GM12872 (cell line): ENCODE measurements around the gene RUNX2.

Source experiments
- CTCF ChIP-seq: IDR thresholded peaks from 3 replicates; pipeline ENCODE4 v1.5.1; 2011; ENCODE audit warnings: low read depth, mild to moderate bottlenecking, low read length, moderate library complexity; ENCODE audit not compliant: insufficient read depth

RUNX2 gene

GRCh38 chr6:45675634-45676033 lies 347.5 kb downstream of the RUNX2 start:
- TF ChIP-seq CTCF: no peak

- no peak for TF ChIP-seq CTCF
These were observed 348.2 kb downstream of the RUNX2 start for GRCh38 chr6:45676380-45676779.

- TF ChIP-seq CTCF: no peak
These were observed 349.5 kb downstream of the RUNX2 start for GRCh38 chr6:45677381-45678284.

- TF ChIP-seq CTCF: no peak
These were observed 350.1 kb downstream of the RUNX2 start for GRCh38 chr6:45678285-45678607.

- no peak for TF ChIP-seq CTCF
These were observed 351.0 kb downstream of the RUNX2 start for GRCh38 chr6:45679163-45679562.

GRCh38 chr6:45679631-45680030 lies 351.5 kb downstream of the RUNX2 start:
- no peak for TF ChIP-seq CTCF

GRCh38 chr6:45681860-45682511 lies 353.9 kb downstream of the RUNX2 start:
- no peak for TF ChIP-seq CTCF
